Caco-2 (cell line): ENCODE measurements around the gene XPC. TPM values are rescaled to one million over a fixed set of nuclear protein-coding genes. Genes with fewer than 3 reads are reported as not detected.

Experiments used
- BruUV-seq: library from RNA; stranded (reverse); fragments of 400-500 nt; replicated peaks from 2 replicates; lab custom pipeline; 2021; lab: Mats Ljungman, UMichigan
- CTCF ChIA-PET: fragments of 300-600 bp; sonication (Branson Sonifier 250); formaldehyde crosslinking; loops from one replicate; lab custom pipeline; 2022; ENCODE audit warnings: antibody characterized with exemption; lab: Charles Lee
- POLR2A ChIA-PET: fragments of 300-600 bp; sonication (Branson Sonifier 250); formaldehyde crosslinking; loops from one replicate; lab custom pipeline; 2022; ENCODE audit warnings: antibody characterized with exemption; lab: Charles Lee
- DNase-seq, 2 experiments: peaks; one replicate each; pipeline versions ENCODE4 v3.0.0 to v3.0.0-alpha.2; 2020 to 2022
- H3K27me3 ChIP-seq: replicated peaks from 2 replicates; pipeline ENCODE4 v1.6.0; 2011; ENCODE audit warnings: low read length; ENCODE audit not compliant: control insufficient read depth, insufficient read depth
- H3K36me3 ChIP-seq: 2 replicates; pipeline ENCODE4 v1.5.1; 2011; ENCODE audit warnings: low read length; ENCODE audit not compliant: control insufficient read depth, insufficient read depth
- H3K4me1 ChIP-seq: fragments of 250-450 bp; sonication (Bioruptor Pico); 2 replicates; pipeline ENCODE4 v1.5.1; 2020; ENCODE audit warnings: mild to moderate bottlenecking
- H3K4me3 ChIP-seq: 2 replicates; pipeline ENCODE4 v1.5.1; 2011; ENCODE audit warnings: low read depth, mild to moderate bottlenecking, control low read depth, low read length
- H3K9me3 ChIP-seq: fragments of 250-450 bp; sonication (Bioruptor Pico); 2 replicates; pipeline ENCODE4 v1.5.1; 2020; ENCODE audit warnings: mild to moderate bottlenecking, moderate library complexity
- H3K27ac Mint-ChIP-seq: one replicate; pipeline ENCODE4 v1.8.0; 2022; ENCODE audit warnings: mixed read lengths; ENCODE audit not compliant: unreplicated experiment
- H3K27me3 Mint-ChIP-seq: one replicate; pipeline ENCODE4 v1.8.0; 2022; ENCODE audit warnings: mixed read lengths; ENCODE audit not compliant: insufficient read depth, unreplicated experiment
- H3K36me3 Mint-ChIP-seq: one replicate; pipeline ENCODE4 v1.8.0; 2022; ENCODE audit warnings: mild to moderate bottlenecking, mixed read lengths; ENCODE audit not compliant: insufficient read depth, unreplicated experiment
- H3K4me1 Mint-ChIP-seq: one replicate; pipeline ENCODE4 v1.8.0; 2022; ENCODE audit warnings: low read depth, mixed read lengths; ENCODE audit not compliant: unreplicated experiment
- H3K4me3 Mint-ChIP-seq: one replicate; pipeline ENCODE4 v1.8.0; 2022; ENCODE audit warnings: mild to moderate bottlenecking, moderate library complexity, mixed read lengths; ENCODE audit not compliant: unreplicated experiment
- H3K9me3 Mint-ChIP-seq: one replicate; pipeline ENCODE4 v1.8.0; 2022; ENCODE audit warnings: mixed read lengths; ENCODE audit not compliant: unreplicated experiment
- intact Hi-C: fragments of 100-400 bp; cut with micrococcal nuclease; formaldehyde crosslinking; loops from one replicate; pipeline ENCODE4 v1.10.0; 2022; ENCODE audit not compliant: unreplicated experiment
- total RNA-seq: library from RNA; stranded (reverse); gene quantifications from 2 replicates; pipeline ENCODE4 v1.2.3, GENCODE V29; 2022
- TF ChIP-seq, protein P1 (sequence below), 2 experiments: fragments of 200-600 bp in 1 of 2; IDR thresholded peaks; 1 replicate in 1 of 2; 2 replicates in 1 of 2; pipeline versions ENCODE4 v1.5.1 to v1.8.0; 2011 to 2022; ENCODE audit warnings: antibody characterized with exemption in 1 of 2, control low read depth in 1 of 2, inconsistent platforms in 1 of 2, low read depth in 1 of 2, low read length in 1 of 2, mild to moderate bottlenecking in 1 of 2, moderate library complexity in 1 of 2; ENCODE audit not compliant: insufficient read depth in 1 of 2, severe bottlenecking in 1 of 2, unreplicated experiment in 1 of 2

The XPC gene
- total RNA-seq, 1 experiment from 2014 or later, result 31.0 TPM

DNA sequence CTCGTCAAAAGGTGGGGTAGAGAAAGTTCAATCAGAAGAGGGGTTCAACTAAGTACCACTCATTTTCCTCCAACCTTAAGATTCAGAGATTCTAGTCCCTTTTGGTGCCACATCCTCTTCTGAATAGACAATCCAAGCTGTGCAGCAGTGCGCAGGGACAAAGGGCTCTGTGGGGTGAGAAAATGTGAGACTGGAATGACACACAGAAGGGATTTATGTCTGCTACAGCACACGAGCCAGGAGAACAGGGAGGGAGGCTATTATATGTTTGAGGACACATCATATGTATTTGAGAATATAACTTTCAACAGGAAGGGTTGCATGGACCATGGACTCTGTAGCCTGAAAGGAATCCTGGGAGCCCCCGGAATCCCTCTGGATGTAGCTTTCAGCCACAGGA, 33.2 kb upstream of the XPC start:
- Histone ChIP-seq H3K36me3 (no peaks in the 10 kb centered on the region), H3K9me3 (no peaks in the 10 kb centered on the region), H3K4me3 (no peak overlapping the region), H3K27me3 (no peaks in the 10 kb centered on the region), H3K4me1 (peaks cover 72% of the 10 kb centered on the region)
- intact Hi-C loops, result no loop called here
- no peaks in the 10 kb centered on the region for H3K27me3 Mint-ChIP-seq
- TF ChIP-seq, protein P1, sequence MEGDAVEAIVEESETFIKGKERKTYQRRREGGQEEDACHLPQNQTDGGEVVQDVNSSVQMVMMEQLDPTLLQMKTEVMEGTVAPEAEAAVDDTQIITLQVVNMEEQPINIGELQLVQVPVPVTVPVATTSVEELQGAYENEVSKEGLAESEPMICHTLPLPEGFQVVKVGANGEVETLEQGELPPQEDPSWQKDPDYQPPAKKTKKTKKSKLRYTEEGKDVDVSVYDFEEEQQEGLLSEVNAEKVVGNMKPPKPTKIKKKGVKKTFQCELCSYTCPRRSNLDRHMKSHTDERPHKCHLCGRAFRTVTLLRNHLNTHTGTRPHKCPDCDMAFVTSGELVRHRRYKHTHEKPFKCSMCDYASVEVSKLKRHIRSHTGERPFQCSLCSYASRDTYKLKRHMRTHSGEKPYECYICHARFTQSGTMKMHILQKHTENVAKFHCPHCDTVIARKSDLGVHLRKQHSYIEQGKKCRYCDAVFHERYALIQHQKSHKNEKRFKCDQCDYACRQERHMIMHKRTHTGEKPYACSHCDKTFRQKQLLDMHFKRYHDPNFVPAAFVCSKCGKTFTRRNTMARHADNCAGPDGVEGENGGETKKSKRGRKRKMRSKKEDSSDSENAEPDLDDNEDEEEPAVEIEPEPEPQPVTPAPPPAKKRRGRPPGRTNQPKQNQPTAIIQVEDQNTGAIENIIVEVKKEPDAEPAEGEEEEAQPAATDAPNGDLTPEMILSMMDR (IDR thresholded peaks at IDR 0.05; ENCODE audit: insufficient read depth in 1 of 2, low read depth in 1 of 2, low read length in 1 of 2, severe bottlenecking in 1 of 2, unreplicated experiment in 1 of 2), result no peak
- no TSS peak for BruUV-seq
- H3K4me3 Mint-ChIP-seq, result no peak overlapping the region
- POLR2A ChIA-PET, result no interaction called here
- peaks cover 61% of the 10 kb centered on the region for H3K4me1 Mint-ChIP-seq
- no peaks in the 10 kb centered on the region for H3K36me3 Mint-ChIP-seq
- CTCF ChIA-PET, result interaction anchor here (3.8 kb wide), 1 partner anchor 8 kb away, joined by 22 read pairs; no protein-coding TSS in a partner anchor
- peak overlapping the region; percentile 8 for H3K27ac Mint-ChIP-seq
- no peaks in the 10 kb centered on the region for H3K9me3 Mint-ChIP-seq
- no peak for DNase-seq

DNA sequence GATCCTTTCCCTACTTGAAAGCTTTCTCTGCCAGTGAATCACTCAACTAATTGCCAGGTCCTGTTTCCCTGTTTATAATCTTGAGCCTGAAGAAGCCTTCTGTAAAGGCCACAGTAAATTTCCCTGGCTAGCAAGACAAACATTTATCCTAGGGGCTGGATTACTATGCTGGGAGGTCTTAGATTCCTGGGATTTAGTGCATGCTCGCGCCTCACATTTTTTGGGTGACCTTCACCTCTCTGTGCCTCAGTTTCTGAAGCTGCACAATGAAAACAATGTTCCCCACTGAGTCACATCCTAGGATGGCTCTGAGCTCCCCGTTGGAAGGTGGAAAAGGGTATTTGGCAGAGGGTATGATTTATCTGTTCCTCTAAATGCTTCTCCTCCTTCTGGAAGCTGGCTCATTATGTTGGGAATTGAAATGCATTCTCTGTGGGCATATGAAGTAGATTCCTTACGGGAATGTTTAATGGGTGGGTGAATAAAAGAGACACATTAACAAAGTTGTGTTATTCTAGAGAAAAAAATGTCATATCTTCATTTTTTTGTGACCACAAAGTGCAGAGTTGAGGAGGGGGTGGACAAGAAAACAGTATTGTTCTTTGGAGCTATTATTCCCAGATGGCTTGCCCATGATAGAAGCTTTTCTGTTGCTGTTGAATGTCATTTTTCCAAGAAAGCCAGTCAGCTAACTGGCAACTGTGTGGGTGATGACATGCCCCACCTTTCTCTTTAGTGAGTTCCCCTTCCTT, 32.6 kb upstream of the XPC start:
- Mint-ChIP-seq H3K36me3 (no peaks in the 10 kb centered on the region), H3K27ac (peak overlapping the region; percentile 8), H3K9me3 (no peaks in the 10 kb centered on the region), H3K4me1 (peaks cover 61% of the 10 kb centered on the region), H3K4me3 (no peak overlapping the region), H3K27me3 (no peaks in the 10 kb centered on the region)
- no TSS peak for BruUV-seq
- H3K4me3 ChIP-seq, result no peak overlapping the region
- peaks cover 74% of the 10 kb centered on the region for H3K4me1 ChIP-seq
- H3K27me3 ChIP-seq, result no peaks in the 10 kb centered on the region
- H3K36me3 ChIP-seq, result no peaks in the 10 kb centered on the region
- POLR2A ChIA-PET, result no interaction called here
- intact Hi-C loops, result no loop called here
- no peak for DNase-seq
- no peaks in the 10 kb centered on the region for H3K9me3 ChIP-seq
- TF ChIP-seq, protein P1 (IDR thresholded peaks at IDR 0.05; ENCODE audit: insufficient read depth in 1 of 2, low read depth in 1 of 2, low read length in 1 of 2, severe bottlenecking in 1 of 2, unreplicated experiment in 1 of 2), result no peak
- CTCF ChIA-PET, result interaction anchor here (3.8 kb wide), 1 partner anchor 7 kb away, joined by 22 read pairs; no protein-coding TSS in a partner anchor

DNA sequence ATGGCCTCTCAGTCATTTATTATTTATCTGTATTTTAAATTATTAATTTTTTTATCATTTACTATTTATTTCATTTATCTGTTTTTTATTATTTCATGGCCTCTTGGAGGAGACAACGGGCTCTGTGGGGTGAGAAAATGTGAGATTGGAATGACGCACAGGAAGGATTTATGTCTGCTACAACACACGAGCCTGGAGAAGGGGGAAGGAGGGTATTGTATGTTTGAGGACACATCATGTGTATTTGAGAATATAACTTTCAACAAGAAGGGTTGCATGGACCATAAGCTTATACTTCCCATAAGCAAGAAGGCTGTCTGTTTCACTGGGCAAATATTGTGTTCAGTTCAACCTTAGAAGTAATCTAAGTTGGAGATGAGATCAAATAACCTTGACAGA, 31.9 kb upstream of the XPC start:
- H3K36me3 Mint-ChIP-seq, result no peaks in the 10 kb centered on the region
- no TSS peak for BruUV-seq
- no peak for DNase-seq
- peaks cover 57% of the 10 kb centered on the region for H3K4me1 Mint-ChIP-seq
- no peaks in the 10 kb centered on the region for H3K9me3 Mint-ChIP-seq
- Histone ChIP-seq H3K36me3 (no peaks in the 10 kb centered on the region), H3K27me3 (no peaks in the 10 kb centered on the region), H3K4me3 (no peak overlapping the region), H3K4me1 (peaks cover 69% of the 10 kb centered on the region), H3K9me3 (no peaks in the 10 kb centered on the region)
- H3K27me3 Mint-ChIP-seq, result no peaks in the 10 kb centered on the region
- H3K4me3 Mint-ChIP-seq, result no peak overlapping the region
- no peak overlapping the region for H3K27ac Mint-ChIP-seq
- TF ChIP-seq, protein P1 (IDR thresholded peaks at IDR 0.05; ENCODE audit: insufficient read depth in 1 of 2, low read depth in 1 of 2, low read length in 1 of 2, severe bottlenecking in 1 of 2, unreplicated experiment in 1 of 2), result no peak
- ChIA-PET CTCF (no interaction called here), POLR2A (no interaction called here)
- intact Hi-C loops, result no loop called here
